RWPE2 (cell line): Measurements from ENCODE around the gene BIRC5.
A peak's percentile ranks its signal among the peaks of the same experiment; 100 is the strongest.

Source experiments
- ATAC-seq: fragments of 200-7000 bp; cut with Tn5 transposase; 3 replicates; pipeline ENCODE4 v1.9.1; 2021; ENCODE audit warnings: low read depth
- DNase-seq: peaks from one replicate; pipeline ENCODE4 v3.0.0-alpha.2; 2020; ENCODE audit warnings: low spot score
- H3K27ac ChIP-seq: fragments of 450-650 bp; 2 replicates; pipeline ENCODE4 v1.5.1; 2017; ENCODE audit warnings: mild to moderate bottlenecking; ENCODE audit not compliant: poor library complexity, severe bottlenecking
- H3K27me3 ChIP-seq: fragments of 250-450 bp; sonication (Bioruptor Pico); 2 replicates; pipeline ENCODE4 v1.5.1; 2021; ENCODE audit warnings: mild to moderate bottlenecking, moderate library complexity; ENCODE audit not compliant: insufficient read depth, poor library complexity, severe bottlenecking
- H3K36me3 ChIP-seq: fragments of 250-450 bp; sonication (Bioruptor Pico); 2 replicates; pipeline ENCODE4 v1.5.1; 2020; ENCODE audit warnings: low read depth, mild to moderate bottlenecking, moderate library complexity
- H3K4me1 ChIP-seq: fragments of 250-450 bp; sonication (Bioruptor Pico); 2 replicates; pipeline ENCODE4 v1.5.1; 2021; ENCODE audit warnings: mild to moderate bottlenecking, moderate library complexity; ENCODE audit not compliant: insufficient read depth, poor library complexity, severe bottlenecking
- H3K4me3 ChIP-seq: fragments of 250-450 bp; sonication (Bioruptor Pico); 2 replicates; pipeline ENCODE4 v1.5.1; 2021; ENCODE audit warnings: mild to moderate bottlenecking, moderate library complexity; ENCODE audit not compliant: severe bottlenecking
- H3K9me3 ChIP-seq: fragments of 250-450 bp; sonication (Bioruptor Pico); 2 replicates; pipeline ENCODE4 v1.5.1; 2021; ENCODE audit warnings: mild to moderate bottlenecking, moderate library complexity; ENCODE audit not compliant: severe bottlenecking
- TF ChIP-seq, protein P1 (sequence below): fragments of 450-650 bp; IDR thresholded peaks from one replicate; pipeline ENCODE4 v1.5.1; 2017; ENCODE audit warnings: mild to moderate bottlenecking, moderate library complexity; ENCODE audit not compliant: poor library complexity, severe bottlenecking

BIRC5 gene

DNA sequence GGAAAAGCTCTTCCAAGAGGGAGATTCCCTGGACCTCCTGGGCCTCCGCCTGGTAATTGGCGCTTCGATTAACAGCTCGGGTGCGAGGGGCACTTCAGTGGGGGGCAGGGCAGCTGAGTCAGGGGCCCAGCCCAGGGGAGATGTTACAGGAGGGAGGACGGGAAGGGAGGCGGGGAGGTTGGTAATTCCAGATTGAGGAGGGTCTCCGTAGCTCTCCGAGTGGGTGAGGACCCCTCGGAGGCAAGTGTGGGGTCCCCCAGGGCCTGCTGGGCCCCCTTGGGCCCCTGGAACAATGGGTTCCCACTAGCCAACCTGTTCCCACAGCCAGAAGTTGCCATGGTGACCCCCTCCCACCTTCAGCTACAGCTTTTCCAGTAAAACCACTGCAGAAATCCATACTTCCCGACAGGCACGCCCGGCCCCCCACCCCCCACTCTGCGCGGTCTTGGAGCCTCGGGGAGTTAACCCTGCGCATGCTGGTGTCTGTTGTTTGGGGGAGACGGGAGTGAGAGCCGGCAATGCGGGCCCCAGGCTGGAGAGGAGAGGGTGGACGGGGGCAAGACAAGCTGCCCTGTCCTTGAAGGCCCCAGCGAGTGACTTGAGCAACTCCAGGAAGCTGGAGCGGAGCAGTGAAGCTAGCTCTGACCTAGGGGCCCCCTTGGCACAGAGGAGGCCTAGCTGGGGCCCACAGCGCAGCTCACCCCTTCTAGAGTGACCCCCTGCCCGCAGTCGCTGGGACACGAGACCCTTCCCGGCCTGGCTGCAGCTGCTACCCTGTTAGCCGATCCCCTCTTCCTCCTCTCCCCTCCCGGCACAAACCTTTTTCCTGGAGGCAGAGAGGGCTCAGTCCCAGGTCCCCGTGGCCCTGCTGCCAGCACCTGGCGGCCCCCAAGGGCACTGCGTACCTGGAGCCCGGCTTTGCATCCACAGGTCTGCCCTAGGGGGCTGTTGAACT lies 55.2 kb downstream of the BIRC5 start:
- H3K4me3 ChIP-seq, result no peak overlapping the region
- TF ChIP-seq, protein P1, sequence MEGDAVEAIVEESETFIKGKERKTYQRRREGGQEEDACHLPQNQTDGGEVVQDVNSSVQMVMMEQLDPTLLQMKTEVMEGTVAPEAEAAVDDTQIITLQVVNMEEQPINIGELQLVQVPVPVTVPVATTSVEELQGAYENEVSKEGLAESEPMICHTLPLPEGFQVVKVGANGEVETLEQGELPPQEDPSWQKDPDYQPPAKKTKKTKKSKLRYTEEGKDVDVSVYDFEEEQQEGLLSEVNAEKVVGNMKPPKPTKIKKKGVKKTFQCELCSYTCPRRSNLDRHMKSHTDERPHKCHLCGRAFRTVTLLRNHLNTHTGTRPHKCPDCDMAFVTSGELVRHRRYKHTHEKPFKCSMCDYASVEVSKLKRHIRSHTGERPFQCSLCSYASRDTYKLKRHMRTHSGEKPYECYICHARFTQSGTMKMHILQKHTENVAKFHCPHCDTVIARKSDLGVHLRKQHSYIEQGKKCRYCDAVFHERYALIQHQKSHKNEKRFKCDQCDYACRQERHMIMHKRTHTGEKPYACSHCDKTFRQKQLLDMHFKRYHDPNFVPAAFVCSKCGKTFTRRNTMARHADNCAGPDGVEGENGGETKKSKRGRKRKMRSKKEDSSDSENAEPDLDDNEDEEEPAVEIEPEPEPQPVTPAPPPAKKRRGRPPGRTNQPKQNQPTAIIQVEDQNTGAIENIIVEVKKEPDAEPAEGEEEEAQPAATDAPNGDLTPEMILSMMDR, result no peak
- ATAC-seq (no peak), DNase-seq (peak; percentile 66)
- no peaks in the 10 kb centered on the region for H3K4me1 ChIP-seq
- H3K27me3 ChIP-seq, result no peaks in the 10 kb centered on the region
- H3K9me3 ChIP-seq, result no peaks in the 10 kb centered on the region
- H3K36me3 ChIP-seq, result no peaks in the 10 kb centered on the region
- no peak overlapping the region for H3K27ac ChIP-seq

DNA sequence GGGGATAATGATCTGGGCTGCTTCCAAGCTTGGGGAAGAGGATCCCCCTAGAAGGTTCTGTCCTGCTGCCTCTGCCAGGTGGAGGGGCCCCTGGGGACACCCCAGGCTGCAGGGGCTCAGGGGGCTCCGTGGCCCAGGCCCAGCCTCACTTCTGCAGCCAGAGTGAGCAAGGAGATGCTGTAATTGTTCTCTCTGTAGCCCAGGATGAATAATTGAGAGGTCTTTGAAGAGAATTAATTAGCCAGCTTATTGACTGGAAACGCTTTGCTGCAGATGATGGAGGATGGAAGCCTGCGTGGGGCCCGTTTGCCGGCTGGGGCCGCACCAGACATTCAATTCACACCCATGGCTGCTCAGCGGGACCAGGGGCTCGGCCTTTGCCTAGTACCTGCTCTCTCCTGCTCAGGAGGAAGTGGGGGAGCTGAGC lies 55.9 kb downstream of the BIRC5 start:
- Histone ChIP-seq H3K4me3 (no peak overlapping the region), H3K36me3 (no peaks in the 10 kb centered on the region), H3K27ac (no peak overlapping the region), H3K27me3 (no peaks in the 10 kb centered on the region), H3K9me3 (no peaks in the 10 kb centered on the region), H3K4me1 (no peaks in the 10 kb centered on the region)
- TF ChIP-seq, protein P1, result no peak
- DNase-seq (peak; percentile 47), ATAC-seq (no peak)

DNA sequence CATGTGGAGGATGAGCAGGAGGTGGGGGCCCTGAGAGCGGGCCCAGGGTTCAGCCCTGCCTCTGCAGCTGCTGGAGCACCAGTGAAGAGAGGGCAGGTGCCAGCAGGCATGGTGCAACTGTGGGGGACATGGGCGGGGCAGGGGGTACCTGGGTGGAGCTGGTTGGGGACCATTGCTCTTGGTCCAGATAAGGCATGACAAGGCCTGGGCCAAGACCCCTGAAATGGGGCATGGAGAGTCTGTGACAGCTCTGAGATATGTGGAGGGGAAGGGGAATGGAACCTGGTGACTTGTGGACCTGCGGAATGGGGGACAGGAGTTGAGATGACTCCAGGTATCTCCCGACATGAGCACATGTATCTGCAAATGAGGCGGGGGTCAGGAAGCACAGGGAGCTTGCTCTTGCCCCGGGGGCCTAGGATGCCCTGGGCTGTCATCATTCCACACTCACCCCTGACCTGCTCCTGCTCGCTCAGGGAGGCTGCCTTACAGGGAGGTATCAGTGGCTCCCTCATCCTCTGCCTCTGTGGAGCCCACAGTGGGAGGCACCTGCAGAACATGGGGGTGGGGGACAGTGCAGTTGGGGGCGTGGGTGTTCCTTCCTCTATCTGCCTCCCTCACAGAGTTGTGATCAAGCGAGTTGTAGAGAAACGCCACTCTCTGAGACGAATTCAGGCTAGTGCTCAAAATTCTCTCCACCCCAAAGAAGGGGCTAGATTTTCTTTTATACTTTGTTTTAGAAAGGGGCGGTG lies 57.5 kb downstream of the BIRC5 start:
- Histone ChIP-seq H3K4me3 (no peak overlapping the region), H3K27me3 (no peaks in the 10 kb centered on the region), H3K27ac (no peak overlapping the region), H3K36me3 (no peaks in the 10 kb centered on the region), H3K4me1 (no peaks in the 10 kb centered on the region), H3K9me3 (no peaks in the 10 kb centered on the region)
- ATAC-seq (no peak), DNase-seq (peak; percentile 44)
- TF ChIP-seq, protein P1, result no peak

DNA sequence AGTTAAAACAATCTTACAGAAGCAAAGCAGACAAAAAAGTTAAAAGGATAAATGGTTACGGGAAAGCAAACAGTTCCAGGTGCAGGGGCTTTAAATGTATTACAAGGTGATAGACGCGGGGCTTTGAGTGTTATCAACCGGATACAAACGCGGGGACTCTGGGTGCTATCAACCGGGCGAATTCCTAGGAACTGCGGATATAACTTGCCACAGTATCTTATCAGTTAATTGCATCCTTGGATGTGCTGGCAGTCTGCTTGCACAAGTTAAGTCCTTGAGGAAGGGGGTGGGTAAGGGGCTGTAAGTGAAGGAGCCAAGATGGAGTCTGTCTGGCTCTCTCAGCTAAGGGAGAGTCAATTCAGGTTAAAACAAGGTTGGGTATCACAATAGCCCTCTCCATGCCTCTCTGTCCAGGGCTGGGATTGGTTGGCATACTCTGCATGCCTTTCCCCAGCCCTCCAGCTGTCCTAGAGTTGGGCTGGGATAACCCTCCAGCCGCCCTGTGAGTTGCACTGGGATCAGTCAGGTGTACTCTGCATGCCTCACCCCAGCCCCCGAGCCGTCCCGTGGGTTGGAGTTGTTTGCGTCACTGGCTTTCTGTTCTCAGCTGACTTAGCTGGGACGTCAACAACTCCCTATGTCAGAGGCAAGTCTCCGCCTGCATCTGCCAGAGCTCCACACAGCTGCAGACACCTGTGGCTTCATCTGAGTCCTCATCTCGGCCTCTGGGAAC lies 58.3 kb downstream of the BIRC5 start:
- Histone ChIP-seq H3K4me3 (no peak overlapping the region), H3K27ac (no peak overlapping the region), H3K36me3 (no peaks in the 10 kb centered on the region), H3K27me3 (no peaks in the 10 kb centered on the region), H3K9me3 (no peaks in the 10 kb centered on the region), H3K4me1 (no peaks in the 10 kb centered on the region)
- ATAC-seq, result peak; percentile 90
- peak; percentile 87 for DNase-seq
- TF ChIP-seq, protein P1, result no peak
